Mesenchymal stem cell (in vitro differentiated cells and primary cell): ENCODE measurements around the gene S100G.

Experiments
- DNase-seq: peaks from one replicate; pipeline ENCODE4 v3.0.0-alpha.2; 2013
- H2AFZ ChIP-seq: one replicate; pipeline ENCODE4 v1.6.1; 2013; ENCODE audit warnings: low read depth, mild to moderate bottlenecking, control low read depth, inconsistent platforms, low read length, moderate library complexity
- H2AK5ac ChIP-seq: 2 replicates; pipeline ENCODE4 v1.6.1; 2013; ENCODE audit warnings: low read length, moderate library complexity, mild to moderate bottlenecking, inconsistent platforms; ENCODE audit not compliant: severe bottlenecking
- H2BK120ac ChIP-seq: one replicate; pipeline ENCODE4 v1.6.1; 2013; ENCODE audit warnings: low read depth, mild to moderate bottlenecking, inconsistent platforms, low read length, moderate library complexity
- H2BK12ac ChIP-seq, 2 experiments: one replicate each; pipeline ENCODE4 v1.6.1; 2013; ENCODE audit warnings: inconsistent platforms in 2 of 2, low read length in 2 of 2, mild to moderate bottlenecking in 2 of 2, moderate library complexity in 2 of 2, control low read depth in 1 of 2
- H2BK15ac ChIP-seq: one replicate; pipeline ENCODE4 v1.6.1; 2013; ENCODE audit warnings: mild to moderate bottlenecking, low read depth, inconsistent platforms; ENCODE audit not compliant: poor library complexity, severe bottlenecking
- H2BK5ac ChIP-seq: 2 replicates; pipeline ENCODE4 v1.6.1; 2013; ENCODE audit warnings: low read depth, mild to moderate bottlenecking, low read length, control low read depth, inconsistent platforms; ENCODE audit not compliant: poor library complexity, severe bottlenecking
- H3K14ac ChIP-seq, 2 experiments: one replicate each; pipeline ENCODE4 v1.6.1; 2013; ENCODE audit warnings: inconsistent platforms in 2 of 2, low read length in 2 of 2, control low read depth in 1 of 2, mild to moderate bottlenecking in 1 of 2, moderate library complexity in 1 of 2
- H3K18ac ChIP-seq, 2 experiments: one replicate each; pipeline ENCODE4 v1.6.1; 2013; ENCODE audit warnings: inconsistent platforms in 2 of 2, low read length in 2 of 2, control low read depth in 1 of 2, low read depth in 1 of 2, mild to moderate bottlenecking in 1 of 2
- H3K23ac ChIP-seq, 2 experiments: one replicate each; pipeline ENCODE4 v1.6.1; 2013; ENCODE audit warnings: inconsistent platforms in 2 of 2, low read length in 2 of 2, mild to moderate bottlenecking in 2 of 2, moderate library complexity in 2 of 2, control low read depth in 1 of 2
- H3K27ac ChIP-seq: 2 replicates; pipeline ENCODE4 v1.5.1; 2013; ENCODE audit warnings: mild to moderate bottlenecking, moderate library complexity, low read length, control low read depth, inconsistent platforms; ENCODE audit not compliant: poor library complexity, severe bottlenecking
- H3K27me3 ChIP-seq, 2 experiments: 2 replicates each; pipeline versions ENCODE4 v1.6.1 to v1.7.0; 2013; ENCODE audit warnings: low read length in 2 of 2, mild to moderate bottlenecking in 2 of 2, moderate library complexity in 2 of 2, control low read depth in 1 of 2, inconsistent platforms in 1 of 2; ENCODE audit not compliant: control insufficient read depth in 1 of 2, insufficient read depth in 1 of 2
- H3K36me3 ChIP-seq, 2 experiments: 2 replicates each; pipeline versions ENCODE4 v1.6.1 to v1.7.0; 2013; ENCODE audit warnings: low read length in 2 of 2, control low read depth in 1 of 2, inconsistent platforms in 1 of 2, low read depth in 1 of 2, mild to moderate bottlenecking in 1 of 2; ENCODE audit not compliant: insufficient read depth in 2 of 2, control insufficient read depth in 1 of 2
- H3K4ac ChIP-seq, 2 experiments: one replicate each; pipeline ENCODE4 v1.6.1; 2013; ENCODE audit warnings: inconsistent platforms in 2 of 2, low read length in 2 of 2, mild to moderate bottlenecking in 2 of 2, moderate library complexity in 2 of 2, control low read depth in 1 of 2, low read depth in 1 of 2
- H3K4me1 ChIP-seq: 2 replicates; pipeline ENCODE4 v1.6.1; 2013; ENCODE audit warnings: low read depth, low read length, control low read depth; ENCODE audit not compliant: control insufficient read depth, insufficient read depth
- H3K4me2 ChIP-seq: 2 replicates; pipeline ENCODE4 v1.6.1; 2013; ENCODE audit warnings: low read length, mild to moderate bottlenecking, inconsistent platforms; ENCODE audit not compliant: poor library complexity, severe bottlenecking
- H3K4me3 ChIP-seq, 2 experiments: 2 replicates each; pipeline versions ENCODE4 v1.5.1 to v1.7.0; 2013; ENCODE audit warnings: low read length in 2 of 2, mild to moderate bottlenecking in 2 of 2, control low read depth in 1 of 2, low read depth in 1 of 2; ENCODE audit not compliant: insufficient read depth in 1 of 2
- H3K79me1 ChIP-seq: replicated peaks from 2 replicates; pipeline ENCODE4 v1.6.1; 2013; ENCODE audit warnings: mild to moderate bottlenecking, control low read depth, low read length, inconsistent platforms; ENCODE audit not compliant: poor library complexity, severe bottlenecking
- H3K9ac ChIP-seq: 2 replicates; pipeline ENCODE4 v1.7.0; 2013; ENCODE audit warnings: mild to moderate bottlenecking, low read length, moderate library complexity
- H3K9me3 ChIP-seq: 2 replicates; pipeline ENCODE4 v1.7.0; 2013; ENCODE audit warnings: mild to moderate bottlenecking, low read length; ENCODE audit not compliant: control insufficient read depth
- H4K8ac ChIP-seq: one replicate; pipeline ENCODE4 v1.6.1; 2013; ENCODE audit warnings: inconsistent platforms, mild to moderate bottlenecking, low read length, moderate library complexity
- H4K91ac ChIP-seq: one replicate; pipeline ENCODE4 v1.6.1; 2013; ENCODE audit warnings: mild to moderate bottlenecking, low read length, inconsistent platforms
- WGBS: methylation state at CpG from one replicate; pipeline ENCODE4 v1.1.7; 2013; ENCODE audit warnings: mixed read lengths; 5-methylcytosine and 5-hydroxymethylcytosine counted together

The S100G gene

GRCh38 chrX:16683007-16683664 is 33.2 kb downstream of the S100G start:
- Histone ChIP-seq H3K36me3 (peaks cover 14 to 27% of the 10 kb centered on the region in 2 experiments), H3K23ac (no peak overlapping the region), H3K4ac (no peak overlapping the region), H2BK12ac (no peak overlapping the region), H3K79me1 (no peaks in the 10 kb centered on the region), H3K14ac (no peak overlapping the region), H4K8ac (no peak overlapping the region), H2AFZ (no peak overlapping the region), H3K27ac (no peak overlapping the region), H2AK5ac (no peak overlapping the region), H3K27me3 (peaks cover 0 to 6% of the 10 kb centered on the region in 2 experiments), H3K4me3 (no peak overlapping the region), H2BK15ac (no peak overlapping the region), H3K9ac (no peak overlapping the region), H2BK120ac (no peak overlapping the region), H3K18ac (no peak overlapping the region), H3K4me1 (peaks cover 1% of the 10 kb centered on the region), H3K9me3 (no peaks in the 10 kb centered on the region), H2BK5ac (no peak overlapping the region), H3K4me2 (no peak overlapping the region), H4K91ac (no peak overlapping the region)
- 96% methylated on average over 5 of the region's 7 CpGs for WGBS
- DNase-seq = no peak

GRCh38 chrX:16687514-16687913 is 37.6 kb downstream of the S100G start:
- Histone ChIP-seq H3K4me1 (peaks cover 1% of the 10 kb centered on the region), H2AK5ac (no peak overlapping the region), H3K36me3 (peaks cover 17 to 19% of the 10 kb centered on the region in 2 experiments), H3K9ac (no peak overlapping the region), H3K4ac (no peak overlapping the region), H3K18ac (no peak overlapping the region), H3K27me3 (peaks cover 0 to 6% of the 10 kb centered on the region in 2 experiments), H3K27ac (peak overlapping the region; percentile 49), H2BK15ac (no peak overlapping the region), H3K4me2 (no peak overlapping the region), H3K9me3 (no peaks in the 10 kb centered on the region), H4K91ac (no peak overlapping the region), H2AFZ (no peak overlapping the region), H3K4me3 (no peak overlapping the region), H2BK5ac (no peak overlapping the region), H4K8ac (no peak overlapping the region), H2BK12ac (no peak overlapping the region), H3K14ac (no peak overlapping the region), H3K23ac (no peak overlapping the region), H2BK120ac (no peak overlapping the region), H3K79me1 (no peaks in the 10 kb centered on the region)
- WGBS = no CpG with 5 or more reads among the region's 3 CpGs
- DNase-seq = peak; percentile 1

- H3K36me3 ChIP-seq = peaks cover 15 to 24% of the 10 kb centered on the region in 2 experiments
- H4K8ac ChIP-seq = no peak overlapping the region
- H2AFZ ChIP-seq = no peak overlapping the region
- peaks cover 7% of the 10 kb centered on the region for H3K79me1 ChIP-seq
- no peak overlapping the region for H4K91ac ChIP-seq
- H3K4me2 ChIP-seq = no peak overlapping the region
- H3K4me1 ChIP-seq = no peaks in the 10 kb centered on the region
- H3K9ac ChIP-seq = no peak overlapping the region
- no peak overlapping the region for H2BK12ac ChIP-seq
- no peak overlapping the region for H3K18ac ChIP-seq
- no peak overlapping the region for H3K23ac ChIP-seq
- no peak overlapping the region for H2BK5ac ChIP-seq
- no peak overlapping the region for H3K14ac ChIP-seq
- no peaks in the 10 kb centered on the region for H3K9me3 ChIP-seq
- no peak overlapping the region for H3K4ac ChIP-seq
- no peak overlapping the region for H2AK5ac ChIP-seq
- H2BK120ac ChIP-seq = no peak overlapping the region
- H3K27ac ChIP-seq = no peak overlapping the region
- H3K27me3 ChIP-seq = peaks cover 0 to 20% of the 10 kb centered on the region in 2 experiments
- H3K4me3 ChIP-seq = no peak overlapping the region
- peak; percentile 53 for DNase-seq
- H2BK15ac ChIP-seq = no peak overlapping the region
- 96% methylated on average over 6 of the region's 10 CpGs for WGBS
These were observed 45.2 kb downstream of the S100G start for GRCh38 chrX:16695079-16695676.

GRCh38 chrX:16696956-16697355 is 47.0 kb downstream of the S100G start:
- Histone ChIP-seq H4K91ac (no peak overlapping the region), H2AFZ (no peak overlapping the region), H3K36me3 (peaks cover 11 to 14% of the 10 kb centered on the region in 2 experiments)

More at GRCh38 chrX:16696956-16697355, 47.0 kb downstream of the S100G start:
- no peak overlapping the region for H2BK5ac ChIP-seq
- no peak overlapping the region for H3K23ac ChIP-seq
- no peak overlapping the region for H3K18ac ChIP-seq
- H3K27me3 ChIP-seq = peaks cover 0 to 17% of the 10 kb centered on the region in 2 experiments
- no peak overlapping the region for H2BK12ac ChIP-seq
- no peak overlapping the region for H2BK15ac ChIP-seq
- H3K4me2 ChIP-seq = no peak overlapping the region
- H2BK120ac ChIP-seq = no peak overlapping the region
- no peak overlapping the region for H2AK5ac ChIP-seq
- H4K8ac ChIP-seq = no peak overlapping the region
- no peak for DNase-seq
- no peak overlapping the region for H3K27ac ChIP-seq
- H3K14ac ChIP-seq = no peak overlapping the region
- H3K4ac ChIP-seq = no peak overlapping the region
- H3K4me3 ChIP-seq = no peak overlapping the region
- peaks cover 9% of the 10 kb centered on the region for H3K79me1 ChIP-seq
- no peaks in the 10 kb centered on the region for H3K9me3 ChIP-seq
- no peak overlapping the region for H3K9ac ChIP-seq
- WGBS = 93% methylated on average over 3 of the region's 3 CpGs
- H3K4me1 ChIP-seq = no peaks in the 10 kb centered on the region
